Esophagus squamous epithelium (tissue), 5 donors: ENCODE data around the gene TRAF3IP1. TPM values are rescaled to one million over a fixed set of nuclear protein-coding genes. Genes with fewer than 3 reads are reported as not detected.

Experiments
- DNase-seq: peaks from one replicate; lab custom pipeline; 2025; lab: John Stamatoyannopoulos, UW
- H3K27ac ChIP-seq, 4 donors: fragments of 200-600 bp; sonication (generic); one replicate each; pipeline ENCODE4 v1.5.1; 2016 to 2019; ENCODE audit warnings: mild to moderate bottlenecking in 1 of 4
- H3K27me3 ChIP-seq, 4 donors: fragments of 200-600 bp; sonication (generic); 1 replicate in 3 of 4; 2 replicates in 1 of 4; pipeline versions ENCODE4 v1.5.1 to v1.6.0; 2017 to 2021; ENCODE audit warnings: antibody characterized with exemption in 1 of 4
- H3K36me3 ChIP-seq, 3 donors: fragments of 200-600 bp; sonication (generic); one replicate each; pipeline ENCODE4 v1.5.1; 2016 to 2019
- H3K4me1 ChIP-seq, 3 donors: fragments of 200-600 bp; sonication (generic); one replicate each; pipeline ENCODE4 v1.5.1; 2017 to 2019
- H3K4me3 ChIP-seq, 4 donors: fragments of 200-600 bp; sonication (generic); 1 replicate in 3 of 4; 2 replicates in 1 of 4; pipeline ENCODE4 v1.5.1; 2016 to 2019; ENCODE audit warnings: mild to moderate bottlenecking in 2 of 4, moderate library complexity in 1 of 4
- H3K9me3 ChIP-seq, 3 donors: fragments of 200-600 bp; sonication (generic); one replicate each; pipeline ENCODE4 v1.5.1; 2016 to 2019
- POLR2A ChIP-seq, 4 donors: fragments of 450-650 bp; IDR thresholded peaks; one replicate each; pipeline ENCODE4 v1.6.1; 2017; ENCODE audit warnings: antibody characterized with exemption in 4 of 4, mild to moderate bottlenecking in 4 of 4, moderate library complexity in 3 of 4
- WGBS, 2 donors: methylation state at CpG; one replicate each; pipeline ENCODE4 v1.1.5; 2018; 5-methylcytosine and 5-hydroxymethylcytosine counted together
- intact Hi-C: fragments of 100-400 bp; cut with DNase I; formaldehyde crosslinking; loops from one replicate; pipeline ENCODE4 v1.15.0; 2022
- total RNA-seq, 4 donors: library from RNA; depleted of rRNA; stranded (reverse); fragments of >200 nt; gene quantifications; one replicate each; pipeline ENCODE4 v1.1.0, GENCODE V29; 2016
- TF ChIP-seq, protein P1 (sequence below), 6 experiments: fragments of 450-650 bp in 4 of 6; fragments of 200-600 bp in 2 of 6; sonication (generic) in 2 of 6; IDR thresholded peaks; one replicate each; pipeline ENCODE4 v1.5.1; 2016 to 2019; ENCODE audit warnings: antibody characterized with exemption in 6 of 6, mild to moderate bottlenecking in 4 of 6, moderate library complexity in 4 of 6
- donor health status: DM: yes; HTN: yes; CAD: no.

Gene TRAF3IP1
- total RNA-seq, 4 donors from 2014 or later = 5.4 to 13.5 (median 9.8) TPM

- 82 to 92% methylated on average over 5 to 9 of the region's 9 CpGs for whole genome bisulfite sequencing, 2 donors
- Histone ChIP-seq H3K27ac (no peak overlapping the region), H3K27me3 (no peaks in the 10 kb centered on the region), H3K36me3 (no peaks in the 10 kb centered on the region), H3K4me3 (no peak overlapping the region), H3K4me1 (peaks cover 0 to 13% (median 0%) of the 10 kb centered on the region in 3 donors), H3K9me3 (no peaks in the 10 kb centered on the region)
- TF ChIP-seq, protein P1, sequence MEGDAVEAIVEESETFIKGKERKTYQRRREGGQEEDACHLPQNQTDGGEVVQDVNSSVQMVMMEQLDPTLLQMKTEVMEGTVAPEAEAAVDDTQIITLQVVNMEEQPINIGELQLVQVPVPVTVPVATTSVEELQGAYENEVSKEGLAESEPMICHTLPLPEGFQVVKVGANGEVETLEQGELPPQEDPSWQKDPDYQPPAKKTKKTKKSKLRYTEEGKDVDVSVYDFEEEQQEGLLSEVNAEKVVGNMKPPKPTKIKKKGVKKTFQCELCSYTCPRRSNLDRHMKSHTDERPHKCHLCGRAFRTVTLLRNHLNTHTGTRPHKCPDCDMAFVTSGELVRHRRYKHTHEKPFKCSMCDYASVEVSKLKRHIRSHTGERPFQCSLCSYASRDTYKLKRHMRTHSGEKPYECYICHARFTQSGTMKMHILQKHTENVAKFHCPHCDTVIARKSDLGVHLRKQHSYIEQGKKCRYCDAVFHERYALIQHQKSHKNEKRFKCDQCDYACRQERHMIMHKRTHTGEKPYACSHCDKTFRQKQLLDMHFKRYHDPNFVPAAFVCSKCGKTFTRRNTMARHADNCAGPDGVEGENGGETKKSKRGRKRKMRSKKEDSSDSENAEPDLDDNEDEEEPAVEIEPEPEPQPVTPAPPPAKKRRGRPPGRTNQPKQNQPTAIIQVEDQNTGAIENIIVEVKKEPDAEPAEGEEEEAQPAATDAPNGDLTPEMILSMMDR (IDR thresholded peaks at IDR 0.05) = no peak
- no peak for TF ChIP-seq POLR2A (IDR thresholded peaks at IDR 0.05)
- no peak for DNase-seq
- intact Hi-C loops = no loop called here
Observed at GRCh38 chr2:238302751-238303150, 17.6 kb upstream of the TRAF3IP1 start.

- Histone ChIP-seq H3K27me3 (no peaks in the 10 kb centered on the region), H3K4me3 (no peak overlapping the region), H3K36me3 (no peaks in the 10 kb centered on the region), H3K27ac (no peak overlapping the region), H3K4me1 (peaks cover 0 to 13% (median 0%) of the 10 kb centered on the region in 3 donors), H3K9me3 (no peaks in the 10 kb centered on the region)
- no peak for TF ChIP-seq POLR2A (IDR thresholded peaks at IDR 0.05)
- TF ChIP-seq, protein P1 (IDR thresholded peaks at IDR 0.05) = no peak
- DNase-seq = no peak
- intact Hi-C loops = no loop called here
- 88 to 89% methylated on average over 6 of the region's 6 CpGs for WGBS, 2 donors
Observed at GRCh38 chr2:238304116-238304515, 16.2 kb upstream of the TRAF3IP1 start.

GRCh38 chr2:238305092-238305862 lies 15.0 kb upstream of the TRAF3IP1 start:
- Histone ChIP-seq H3K27ac (no peak overlapping the region), H3K36me3 (no peaks in the 10 kb centered on the region), H3K4me1 (peaks cover 0 to 3% (median 0%) of the 10 kb centered on the region in 3 donors), H3K27me3 (no peaks in the 10 kb centered on the region), H3K9me3 (no peaks in the 10 kb centered on the region), H3K4me3 (no peak overlapping the region)
- no peak for DNase-seq
- TF ChIP-seq, protein P1 (IDR thresholded peaks at IDR 0.05) = peak in 5 of 6 experiments; percentile 13 to 50 (median 30)
- no peak for TF ChIP-seq POLR2A (IDR thresholded peaks at IDR 0.05)
- 85 to 86% methylated on average over 7 to 10 of the region's 12 CpGs for WGBS, 2 donors
- intact Hi-C loops = no loop called here

DNA sequence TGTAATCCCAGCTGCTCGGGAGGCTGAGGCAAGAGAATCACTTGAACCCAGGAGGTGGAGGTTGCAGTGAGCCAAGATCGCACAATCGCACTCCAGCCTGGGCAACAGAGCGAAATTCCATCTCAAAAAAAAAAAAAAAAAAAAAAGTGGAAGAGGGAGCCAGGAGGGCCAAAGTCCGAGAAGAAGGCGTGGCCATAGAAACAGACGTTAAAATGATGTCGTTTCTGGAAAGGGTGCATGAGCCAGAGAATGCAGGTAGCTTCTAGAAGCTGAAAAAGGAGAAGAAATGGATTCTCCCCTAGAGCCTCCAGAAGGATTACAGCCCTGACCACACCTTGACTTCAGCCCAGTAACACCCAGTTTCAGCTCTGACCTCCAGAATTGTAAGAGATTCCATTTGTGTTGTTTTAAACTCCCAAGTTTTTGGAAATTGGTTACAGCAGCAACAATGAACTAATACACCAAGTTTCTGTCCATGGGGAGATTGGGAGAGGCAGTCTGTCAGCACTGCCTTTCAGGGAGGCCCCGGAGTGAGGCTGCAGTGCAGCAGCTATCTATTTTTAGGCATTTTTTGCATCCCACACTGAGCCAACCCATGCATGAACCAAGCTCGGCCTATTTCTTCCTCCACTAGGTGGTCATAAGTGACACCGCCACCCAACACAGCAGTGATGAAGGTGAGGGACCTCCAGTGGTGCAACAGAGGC lies 14.2 kb upstream of the TRAF3IP1 start:
- H3K4me3 ChIP-seq = no peak overlapping the region
- 82 to 85% methylated on average over 6 to 10 of the region's 11 CpGs for WGBS, 2 donors
- H3K36me3 ChIP-seq = no peaks in the 10 kb centered on the region
- no peak for TF ChIP-seq POLR2A (IDR thresholded peaks at IDR 0.05)
- TF ChIP-seq, protein P1 (IDR thresholded peaks at IDR 0.05) = no peak
- no peaks in the 10 kb centered on the region for H3K4me1 ChIP-seq
- no peaks in the 10 kb centered on the region for H3K9me3 ChIP-seq
- no peak overlapping the region for H3K27ac ChIP-seq
- DNase-seq = no peak
- H3K27me3 ChIP-seq = no peaks in the 10 kb centered on the region
- intact Hi-C loops = no loop called here

- Histone ChIP-seq H3K27me3 (no peaks in the 10 kb centered on the region), H3K9me3 (no peaks in the 10 kb centered on the region), H3K36me3 (no peaks in the 10 kb centered on the region), H3K4me1 (no peaks in the 10 kb centered on the region), H3K4me3 (no peak overlapping the region), H3K27ac (no peak overlapping the region)
- TF ChIP-seq, protein P1 (IDR thresholded peaks at IDR 0.05) = no peak
- TF ChIP-seq POLR2A (IDR thresholded peaks at IDR 0.05) = no peak
- DNase-seq = no peak
- WGBS, 2 donors = 38 to 91% methylated on average over 3 of the region's 5 CpGs
- intact Hi-C loops = no loop called here
Observed at GRCh38 chr2:238306672-238306998, 13.7 kb upstream of the TRAF3IP1 start.
